ENCODE measurements around the gene HMCN2. TPM values are rescaled to one million over a fixed set of nuclear protein-coding genes. Genes with fewer than 3 reads are reported as not detected.

HMCN2 gene
- total and polyA plus RNA-seq, 4 donors: 0.25 to 14.8 (median 4.6) TPM

- Histone ChIP-seq H3K4me3 (ENCODE audit: low read length in 2 of 2) (no peak overlapping the region), H3K27ac (ENCODE audit: low read depth in 1 of 2, low read length in 2 of 2) (no peak overlapping the region), H3K9me3 (ENCODE audit: control insufficient read depth, low read length) (no peaks in the 10 kb centered on the region), H3K4me1 (ENCODE audit: control insufficient read depth in 1 of 2, insufficient read depth in 2 of 2, low read length in 2 of 2) (no peaks in the 10 kb centered on the region), H3K36me3 (ENCODE audit: control insufficient read depth in 1 of 2, insufficient read depth in 2 of 2, low read length in 1 of 2) (no peaks in the 10 kb centered on the region), H3K27me3 (ENCODE audit: control insufficient read depth in 1 of 2, insufficient read depth in 2 of 2, low read length in 1 of 2) (no peaks in the 10 kb centered on the region)
- no peak for DNase-seq
- 54 to 60% methylated on average over 8 of the region's 8 CpGs for whole genome bisulfite sequencing, 2 donors
- intact Hi-C loops (cut with DNase I): no loop called here
- no peak for ATAC-seq (ENCODE audit: low FRiP score)
These were observed 103.1 kb downstream of the HMCN2 start for GRCh38 chr9:130368631-130369103.

GRCh38 chr9:130370226-130370625 lies 104.7 kb downstream of the HMCN2 start:
- intact Hi-C loops (cut with DNase I): no loop called here
- no peak for DNase-seq
- Histone ChIP-seq H3K9me3 (ENCODE audit: control insufficient read depth, low read length) (no peaks in the 10 kb centered on the region), H3K4me1 (ENCODE audit: control insufficient read depth in 1 of 2, insufficient read depth in 2 of 2, low read length in 2 of 2) (no peaks in the 10 kb centered on the region), H3K4me3 (ENCODE audit: low read length in 2 of 2) (no peak overlapping the region), H3K36me3 (ENCODE audit: control insufficient read depth in 1 of 2, insufficient read depth in 2 of 2, low read length in 1 of 2) (no peaks in the 10 kb centered on the region), H3K27ac (ENCODE audit: low read depth in 1 of 2, low read length in 2 of 2) (no peak overlapping the region), H3K27me3 (ENCODE audit: control insufficient read depth in 1 of 2, insufficient read depth in 2 of 2, low read length in 1 of 2) (no peaks in the 10 kb centered on the region)
- ATAC-seq (ENCODE audit: low FRiP score): no peak
- WGBS, 2 donors: 68 to 73% methylated on average over 7 of the region's 7 CpGs

GRCh38 chr9:130371196-130371966 lies 105.8 kb downstream of the HMCN2 start:
- Histone ChIP-seq H3K36me3 (ENCODE audit: control insufficient read depth in 1 of 2, insufficient read depth in 2 of 2, low read length in 1 of 2) (no peaks in the 10 kb centered on the region), H3K27me3 (ENCODE audit: control insufficient read depth in 1 of 2, insufficient read depth in 2 of 2, low read length in 1 of 2) (no peaks in the 10 kb centered on the region), H3K4me3 (ENCODE audit: low read length in 2 of 2) (no peak overlapping the region), H3K4me1 (ENCODE audit: control insufficient read depth in 1 of 2, insufficient read depth in 2 of 2, low read length in 2 of 2) (no peaks in the 10 kb centered on the region), H3K27ac (ENCODE audit: low read depth in 1 of 2, low read length in 2 of 2) (no peak overlapping the region), H3K9me3 (ENCODE audit: control insufficient read depth, low read length) (no peaks in the 10 kb centered on the region)
- ATAC-seq (ENCODE audit: low FRiP score): no peak
- no peak for DNase-seq
- intact Hi-C loops (cut with DNase I): no loop called here
- 55 to 71% methylated on average over 3 of the region's 3 CpGs for WGBS, 2 donors

- intact Hi-C loops (cut with DNase I): no loop called here
- no peaks in the 10 kb centered on the region for H3K4me1 ChIP-seq (ENCODE audit: control insufficient read depth in 1 of 2, insufficient read depth in 2 of 2, low read length in 2 of 2)
- H3K27ac ChIP-seq (ENCODE audit: low read depth in 1 of 2, low read length in 2 of 2): no peak overlapping the region
- H3K4me3 ChIP-seq (ENCODE audit: low read length in 2 of 2): no peak overlapping the region
- H3K27me3 ChIP-seq (ENCODE audit: control insufficient read depth in 1 of 2, insufficient read depth in 2 of 2, low read length in 1 of 2): no peaks in the 10 kb centered on the region
- WGBS, 2 donors: 87 to 89% methylated on average over 7 of the region's 7 CpGs
- no peak for ATAC-seq (ENCODE audit: low FRiP score)
- no peaks in the 10 kb centered on the region for H3K36me3 ChIP-seq (ENCODE audit: control insufficient read depth in 1 of 2, insufficient read depth in 2 of 2, low read length in 1 of 2)
- no peak for DNase-seq
- H3K9me3 ChIP-seq (ENCODE audit: control insufficient read depth, low read length): no peaks in the 10 kb centered on the region
These were observed 106.5 kb downstream of the HMCN2 start for GRCh38 chr9:130372057-130372456.

GRCh38 chr9:130373679-130374325 lies 108.2 kb downstream of the HMCN2 start:
- H3K27me3 ChIP-seq (ENCODE audit: control insufficient read depth in 1 of 2, insufficient read depth in 2 of 2, low read length in 1 of 2): no peaks in the 10 kb centered on the region
- no peak overlapping the region for H3K4me3 ChIP-seq (ENCODE audit: low read length in 2 of 2)
- intact Hi-C loops (cut with DNase I): no loop called here
- no peak overlapping the region for H3K27ac ChIP-seq (ENCODE audit: low read depth in 1 of 2, low read length in 2 of 2)
- no peak for DNase-seq
- no peaks in the 10 kb centered on the region for H3K9me3 ChIP-seq (ENCODE audit: control insufficient read depth, low read length)
- 94 to 95% methylated on average over 2 of the region's 2 CpGs for WGBS, 2 donors
- no peaks in the 10 kb centered on the region for H3K4me1 ChIP-seq (ENCODE audit: control insufficient read depth in 1 of 2, insufficient read depth in 2 of 2, low read length in 2 of 2)
- no peak for ATAC-seq (ENCODE audit: low FRiP score)
- no peaks in the 10 kb centered on the region for H3K36me3 ChIP-seq (ENCODE audit: control insufficient read depth in 1 of 2, insufficient read depth in 2 of 2, low read length in 1 of 2)

GRCh38 chr9:130377612-130378011 lies 112.1 kb downstream of the HMCN2 start:
- H3K27me3 ChIP-seq (ENCODE audit: control insufficient read depth in 1 of 2, insufficient read depth in 2 of 2, low read length in 1 of 2): no peaks in the 10 kb centered on the region
- no peak overlapping the region for H3K4me3 ChIP-seq (ENCODE audit: low read length in 2 of 2)
- H3K4me1 ChIP-seq (ENCODE audit: control insufficient read depth in 1 of 2, insufficient read depth in 2 of 2, low read length in 2 of 2): no peaks in the 10 kb centered on the region
- no peak overlapping the region for H3K27ac ChIP-seq (ENCODE audit: low read depth in 1 of 2, low read length in 2 of 2)
- H3K36me3 ChIP-seq (ENCODE audit: control insufficient read depth in 1 of 2, insufficient read depth in 2 of 2, low read length in 1 of 2): no peaks in the 10 kb centered on the region
- DNase-seq (no peak), ATAC-seq (ENCODE audit: low FRiP score) (no peak)
- H3K9me3 ChIP-seq (ENCODE audit: control insufficient read depth, low read length): no peaks in the 10 kb centered on the region
- WGBS, 2 donors: 90 to 92% methylated on average over 17 of the region's 17 CpGs
- intact Hi-C loops (cut with DNase I): no loop called here

GRCh38 chr9:130378875-130379648 lies 113.5 kb downstream of the HMCN2 start:
- DNase-seq (no peak), ATAC-seq (ENCODE audit: low FRiP score) (no peak)
- Histone ChIP-seq H3K27ac (ENCODE audit: low read depth in 1 of 2, low read length in 2 of 2) (no peak overlapping the region), H3K4me3 (ENCODE audit: low read length in 2 of 2) (no peak overlapping the region), H3K36me3 (ENCODE audit: control insufficient read depth in 1 of 2, insufficient read depth in 2 of 2, low read length in 1 of 2) (no peaks in the 10 kb centered on the region), H3K27me3 (ENCODE audit: control insufficient read depth in 1 of 2, insufficient read depth in 2 of 2, low read length in 1 of 2) (no peaks in the 10 kb centered on the region), H3K4me1 (ENCODE audit: control insufficient read depth in 1 of 2, insufficient read depth in 2 of 2, low read length in 2 of 2) (no peaks in the 10 kb centered on the region), H3K9me3 (ENCODE audit: control insufficient read depth, low read length) (no peaks in the 10 kb centered on the region)
- intact Hi-C loops (cut with DNase I): no loop called here
- 86 to 87% methylated on average over 20 of the region's 20 CpGs for WGBS, 2 donors

- H3K27ac ChIP-seq (ENCODE audit: low read depth in 1 of 2, low read length in 2 of 2): no peak overlapping the region
- ATAC-seq (ENCODE audit: low FRiP score) (no peak), DNase-seq (no peak)
- H3K36me3 ChIP-seq (ENCODE audit: control insufficient read depth in 1 of 2, insufficient read depth in 2 of 2, low read length in 1 of 2): no peaks in the 10 kb centered on the region
- H3K4me1 ChIP-seq (ENCODE audit: control insufficient read depth in 1 of 2, insufficient read depth in 2 of 2, low read length in 2 of 2): no peaks in the 10 kb centered on the region
- 59 to 60% methylated on average over 5 of the region's 5 CpGs for whole genome bisulfite sequencing, 2 donors
- no peaks in the 10 kb centered on the region for H3K9me3 ChIP-seq (ENCODE audit: control insufficient read depth, low read length)
- H3K4me3 ChIP-seq (ENCODE audit: low read length in 2 of 2): no peak overlapping the region
- no peaks in the 10 kb centered on the region for H3K27me3 ChIP-seq (ENCODE audit: control insufficient read depth in 1 of 2, insufficient read depth in 2 of 2, low read length in 1 of 2)
- intact Hi-C loops (cut with DNase I): no loop called here
These were observed 114.0 kb downstream of the HMCN2 start for GRCh38 chr9:130379649-130379970.

Measured in aorta (tissue), 5 donors.